HepG2 (cell line): ENCODE measurements around the gene MICALL2. TPM values are rescaled to one million over a fixed set of nuclear protein-coding genes. Genes with fewer than 3 reads are reported as not detected.

Source experiments
- ATAC-seq: fragments of 200-7000 bp; cut with Tn5 transposase; 3 replicates; pipeline ENCODE4 v1.9.1; 2020; ENCODE audit warnings: mild to moderate bottlenecking, moderate library complexity
- BruUV-seq: library from RNA; stranded (reverse); fragments of 400-500 nt; replicated peaks from 2 replicates; lab custom pipeline; 2021; lab: Mats Ljungman, UMichigan
- CTCF ChIA-PET: fragments of 300-600 bp; formaldehyde crosslinking; extraction: SDS; loops from one replicate; lab custom pipeline; 2021; ENCODE audit warnings: low total read pairs, inconsistent platforms, low intra/inter-chr PET ratio; lab: Yijun Ruan, JAX
- POLR2A ChIA-PET: fragments of 350-600 bp; sonication (Branson Sonifier 250); formaldehyde crosslinking; loops from one replicate; lab custom pipeline; 2020; ENCODE audit warnings: antibody characterized with exemption, inconsistent platforms; lab: Yijun Ruan, JAX
- DNase-seq: peaks from one replicate; pipeline ENCODE4 v3.0.0-alpha.2; 2015; ENCODE audit warnings: low spot score
- FAIRE-seq: peaks from 3 replicates; lab custom pipeline; 2011; peaks lifted over from hg19 to GRCh38; lab: Jason Lieb, UNC
- H2AFZ ChIP-seq: one replicate; pipeline ENCODE4 v1.6.1; 2011; ENCODE audit warnings: low read length, inconsistent platforms
- H3K27ac ChIP-seq: fragments of 300-600 bp; 3 replicates; pipeline ENCODE4 v1.8.0; 2011; ENCODE audit warnings: mixed run types, mild to moderate bottlenecking, mixed read lengths, low read length, inconsistent platforms; ENCODE audit not compliant: insufficient read depth; ENCODE audit errors: extremely low read length
- H3K27me3 ChIP-seq, 2 experiments: fragments of 200-600 bp in 1 of 2; 2 replicates in 1 of 2; 3 replicates in 1 of 2; pipeline versions ENCODE4 v1.6.0 to v1.8.0; 2011; ENCODE audit warnings: low read length in 2 of 2, mild to moderate bottlenecking in 2 of 2, moderate library complexity in 2 of 2, inconsistent platforms in 1 of 2; ENCODE audit not compliant: insufficient read depth in 2 of 2, control insufficient read depth in 1 of 2
- H3K36me3 ChIP-seq, 2 experiments: fragments of 200-600 bp in 1 of 2; replicated peaks in 1 of 2; 2 replicates in 1 of 2; 3 replicates in 1 of 2; pipeline versions ENCODE4 v1.5.1 to v1.8.0; 2011; ENCODE audit warnings: low read length in 2 of 2, inconsistent platforms in 1 of 2; ENCODE audit not compliant: insufficient read depth in 2 of 2, control insufficient read depth in 1 of 2
- H3K4me1 ChIP-seq: 2 replicates; pipeline ENCODE4 v1.5.1; 2012; ENCODE audit warnings: low read length, inconsistent platforms; ENCODE audit not compliant: insufficient read depth
- H3K4me2 ChIP-seq: 2 replicates; pipeline ENCODE4 v1.6.0; 2011; ENCODE audit warnings: low read depth, low read length, inconsistent platforms
- H3K4me3 ChIP-seq, 3 experiments: fragments of 200-600 bp in 1 of 3; sonication (generic), shearing (Covaris generic) in 1 of 3; replicated peaks in 1 of 3; 2 replicates each; pipeline ENCODE4 v1.5.1; 2011 to 2016; ENCODE audit warnings: low read length in 3 of 3, inconsistent platforms in 2 of 3, low read depth in 2 of 3, mild to moderate bottlenecking in 2 of 3, control low read depth in 1 of 3, mixed read lengths in 1 of 3; ENCODE audit not compliant: insufficient read depth in 1 of 3
- H3K79me2 ChIP-seq: one replicate; pipeline ENCODE4 v1.6.1; 2011; ENCODE audit warnings: low read length, inconsistent platforms; ENCODE audit not compliant: insufficient read depth
- H3K9ac ChIP-seq: 2 replicates; pipeline ENCODE4 v1.6.0; 2011; ENCODE audit warnings: mild to moderate bottlenecking, low read depth, low read length, inconsistent platforms; ENCODE audit not compliant: insufficient read depth
- H3K9me3 ChIP-seq: 2 replicates; pipeline ENCODE4 v1.5.1; 2012; ENCODE audit warnings: mild to moderate bottlenecking, low read length
- H4K20me1 ChIP-seq: 2 replicates; pipeline ENCODE4 v1.6.0; 2011; ENCODE audit warnings: inconsistent platforms, mild to moderate bottlenecking, low read length, moderate library complexity; ENCODE audit not compliant: insufficient read depth
- HOXA5 ChIP-seq: sonication (generic); formaldehyde crosslinking; IDR thresholded peaks from 2 replicates; pipeline ENCODE4 v1.4.0; 2020; ENCODE audit warnings: missing genetic modification reagents
- IRX3 ChIP-seq: sonication (generic); formaldehyde crosslinking; IDR thresholded peaks from 2 replicates; pipeline ENCODE4 v1.8.1; 2023; ENCODE audit warnings: mild to moderate bottlenecking, low read depth, missing genetic modification reagents, borderline replicate concordance
- MBNL3 ChIP-seq: fragments of 250-450 bp; sonication (Bioruptor Pico); conservative IDR thresholded peaks from 2 replicates; pipeline ENCODE4 v1.8.0; 2022; ENCODE audit warnings: mild to moderate bottlenecking, inconsistent platforms
- SP2 ChIP-seq: sonication (generic); formaldehyde crosslinking; IDR thresholded peaks from 2 replicates; pipeline ENCODE4 v1.5.1; 2020; ENCODE audit warnings: mild to moderate bottlenecking, missing genetic modification reagents
- THAP11 ChIP-seq: IDR thresholded peaks from 2 replicates; pipeline ENCODE4 v1.6.1; 2016; ENCODE audit warnings: missing biosample characterization, missing genetic modification reagents
- ZKSCAN1 ChIP-seq: fragments of 150-350 bp; IDR thresholded peaks from 2 replicates; pipeline ENCODE4 v1.6.1; 2014; ENCODE audit warnings: low read length
- ZNF788 ChIP-seq: sonication (generic); formaldehyde crosslinking; IDR thresholded peaks from 2 replicates; pipeline ENCODE4 v1.5.0; 2020; ENCODE audit warnings: mild to moderate bottlenecking, missing genetic modification reagents, borderline replicate concordance
- WGBS: methylation state at CpG from one replicate; pipeline ENCODE4 v1.1.6; 2017; ENCODE audit warnings: low lambda C conversion rate; 5-methylcytosine and 5-hydroxymethylcytosine counted together
- in situ Hi-C: cut with HindIII; loops from 2 replicates; pipeline ENCODE4 v1.10.0; 2017; ENCODE audit warnings: low pct_unique_long_range_greater_than_20kb; ENCODE audit not compliant: extremely low pct_ligation_motif_present
- intact Hi-C: fragments of 100-400 bp; cut with micrococcal nuclease; formaldehyde crosslinking; loops from one replicate; pipeline ENCODE4 v1.10.0; 2022; ENCODE audit not compliant: unreplicated experiment
- polyA plus RNA-seq, 8 experiments: library from polyadenylated mRNA; depleted of rRNA in 3 of 8; stranded (reverse) in 7 of 8; unstranded in 1 of 8; fragments of >200 nt; fragmentation: Illumina TruSeq in 4 of 8; extraction: Trizol in 4 of 8; gene quantifications; 2 replicates each; pipeline versions ENCODE4 v1.2.1 to v1.2.3, GENCODE V29; 2011 to 2016; ENCODE audit warnings: low read depth in 4 of 8, missing spikeins in 1 of 8, mixed read lengths in 1 of 8; ENCODE audit not compliant: insufficient read depth in 1 of 8
- total RNA-seq, 5 experiments: library from RNA; depleted of rRNA; stranded (reverse); fragments of >200 nt; fragmentation: Illumina TruSeq; extraction: Trizol; gene quantifications; 2 replicates each; pipeline ENCODE4 v1.2.3, GENCODE V29; 2016; ENCODE audit warnings: low read depth in 1 of 5
- TF ChIP-seq, protein P1 (sequence below): fragments of 450-650 bp; IDR thresholded peaks from 2 replicates; pipeline ENCODE4 v1.6.1; 2016
- TF ChIP-seq, protein P2 (sequence below): sonication (generic); formaldehyde crosslinking; IDR thresholded peaks from 2 replicates; pipeline ENCODE4 v1.8.0; 2022; ENCODE audit warnings: mild to moderate bottlenecking, missing genetic modification reagents, borderline replicate concordance

The MICALL2 gene
- total and polyA plus RNA-seq, 2 of the 13 experiments (the other 11 are each of a cell fraction or from before 2014, with no cell fraction given): 5.8 to 12.4 TPM

DNA sequence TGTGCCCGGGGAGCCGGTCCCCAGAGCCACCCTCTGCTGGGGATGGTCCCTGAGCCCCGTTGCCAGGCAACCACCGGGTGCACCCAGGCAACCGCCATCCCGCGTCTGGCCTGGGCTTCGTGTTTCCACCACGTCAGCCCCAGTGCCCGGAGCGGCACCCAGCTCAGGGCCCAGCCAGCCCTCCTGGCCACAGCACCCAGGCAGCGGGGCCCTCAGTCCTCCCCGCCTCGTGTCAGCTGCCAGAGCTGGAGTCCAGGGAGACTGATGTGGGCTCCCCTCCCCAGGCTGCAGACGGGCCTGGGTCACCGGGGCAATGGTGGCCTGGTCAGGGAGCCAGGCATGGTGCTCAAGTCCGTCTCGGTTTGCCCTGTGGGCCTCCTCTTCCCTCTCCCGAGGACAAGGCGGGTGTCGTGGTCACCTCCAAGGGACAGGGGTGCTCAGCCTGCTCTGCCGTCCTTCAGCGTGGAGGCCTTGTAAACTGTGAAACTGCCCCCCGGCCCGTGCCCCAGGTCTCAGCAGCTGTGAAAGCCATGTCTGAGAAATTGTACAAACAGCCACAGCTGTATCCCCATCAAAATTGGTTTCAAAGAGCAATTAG is 72.5 kb downstream of the MICALL2 start:
- peaks cover 25 to 84% of the 10 kb centered on the region in 2 experiments; a peak in 4 of 5 replicates for H3K27me3 ChIP-seq
- H3K9ac ChIP-seq: no peak overlapping the region
- ChIA-PET CTCF (no interaction called here), POLR2A (no interaction called here)
- H3K27ac ChIP-seq: no peak overlapping the region
- intact Hi-C loops (no loop called here), in situ Hi-C loops (no loop called here)
- no peak for DNase-seq
- FAIRE-seq: no peak
- no peak overlapping the region for H3K4me2 ChIP-seq
- no peaks in the 10 kb centered on the region for H3K4me1 ChIP-seq
- peak; percentile 15; the same call in 2 of the 3 replicates for ATAC-seq
- TF ChIP-seq, protein P1, sequence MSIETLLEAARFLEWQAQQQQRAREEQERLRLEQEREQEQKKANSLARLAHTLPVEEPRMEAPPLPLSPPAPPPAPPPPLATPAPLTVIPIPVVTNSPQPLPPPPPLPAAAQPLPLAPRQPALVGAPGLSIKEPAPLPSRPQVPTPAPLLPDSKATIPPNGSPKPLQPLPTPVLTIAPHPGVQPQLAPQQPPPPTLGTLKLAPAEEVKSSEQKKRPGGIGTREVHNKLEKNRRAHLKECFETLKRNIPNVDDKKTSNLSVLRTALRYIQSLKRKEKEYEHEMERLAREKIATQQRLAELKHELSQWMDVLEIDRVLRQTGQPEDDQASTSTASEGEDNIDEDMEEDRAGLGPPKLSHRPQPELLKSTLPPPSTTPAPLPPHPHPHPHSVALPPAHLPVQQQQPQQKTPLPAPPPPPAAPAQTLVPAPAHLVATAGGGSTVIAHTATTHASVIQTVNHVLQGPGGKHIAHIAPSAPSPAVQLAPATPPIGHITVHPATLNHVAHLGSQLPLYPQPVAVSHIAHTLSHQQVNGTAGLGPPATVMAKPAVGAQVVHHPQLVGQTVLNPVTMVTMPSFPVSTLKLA: no peak
- TF ChIP-seq ZNF788 (CRISPR knock-in tag) (no peak), IRX3 (CRISPR knock-in tag) (no peak), MBNL3 (CRISPR knock-in tag) (no peak), SP2 (CRISPR knock-in tag) (no peak), THAP11 (CRISPR knock-in tag) (no peak), ZKSCAN1 (no peak), HOXA5 (no peak)
- TF ChIP-seq, protein P2, sequence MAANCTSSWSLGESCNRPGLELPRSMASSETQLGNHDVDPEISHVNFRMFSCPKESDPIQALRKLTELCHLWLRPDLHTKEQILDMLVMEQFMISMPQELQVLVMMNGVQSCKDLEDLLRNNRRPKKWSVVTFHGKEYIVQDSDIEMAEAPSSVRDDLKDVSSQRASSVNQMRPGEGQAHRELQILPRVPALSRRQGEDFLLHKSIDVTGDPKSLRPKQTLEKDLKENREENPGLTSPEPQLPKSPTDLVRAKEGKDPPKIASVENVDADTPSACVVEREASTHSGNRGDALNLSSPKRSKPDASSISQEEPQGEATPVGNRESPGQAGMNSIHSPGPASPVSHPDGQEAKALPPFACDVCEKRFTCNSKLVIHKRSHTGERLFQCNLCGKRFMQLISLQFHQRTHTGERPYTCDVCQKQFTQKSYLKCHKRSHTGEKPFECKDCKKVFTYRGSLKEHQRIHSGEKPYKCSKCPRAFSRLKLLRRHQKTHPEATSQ (CRISPR knock-in tag): no peak
- H3K79me2 ChIP-seq: no peaks in the 10 kb centered on the region
- no peak overlapping the region for H2AFZ ChIP-seq
- H3K36me3 ChIP-seq: no peaks in the 10 kb centered on the region
- 23% methylated on average over 6 of the region's 25 CpGs for WGBS
- H4K20me1 ChIP-seq: no peaks in the 10 kb centered on the region
- BruUV-seq: no TSS peak
- no peak overlapping the region for H3K4me3 ChIP-seq
- no peaks in the 10 kb centered on the region for H3K9me3 ChIP-seq
